ENCODE results near the gene TRDN.
A peak's percentile ranks its signal among the peaks of the same experiment; 100 is the strongest.

Gene TRDN

DNA sequence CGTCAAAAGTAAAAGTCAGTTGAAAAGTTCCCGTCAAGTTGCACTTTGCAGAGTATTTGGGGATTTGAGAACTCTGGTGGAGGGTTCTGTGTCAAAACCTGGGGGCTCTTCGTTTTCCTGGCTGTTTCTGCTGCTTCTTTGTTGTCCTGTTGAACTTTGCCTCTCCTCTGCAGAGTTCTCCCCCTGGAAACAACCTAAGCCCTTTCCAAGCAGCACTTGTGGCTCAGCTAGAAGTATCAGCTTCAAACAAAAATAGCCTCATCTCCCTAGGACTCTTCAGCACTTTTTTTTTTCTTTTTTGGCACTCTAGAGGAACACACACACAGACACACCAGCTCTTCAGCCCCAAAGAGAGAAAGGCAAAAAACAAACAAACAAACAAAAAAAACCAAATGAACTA lies at the start of gene TRDN:
Gene TRDN (minus strand): TSS at position 169 of the 400 bp plus-strand sequence. CDS start 175 bp downstream, outside the sequence.
- no peak for DNase-seq (ENCODE audit: low spot score)

DNA sequence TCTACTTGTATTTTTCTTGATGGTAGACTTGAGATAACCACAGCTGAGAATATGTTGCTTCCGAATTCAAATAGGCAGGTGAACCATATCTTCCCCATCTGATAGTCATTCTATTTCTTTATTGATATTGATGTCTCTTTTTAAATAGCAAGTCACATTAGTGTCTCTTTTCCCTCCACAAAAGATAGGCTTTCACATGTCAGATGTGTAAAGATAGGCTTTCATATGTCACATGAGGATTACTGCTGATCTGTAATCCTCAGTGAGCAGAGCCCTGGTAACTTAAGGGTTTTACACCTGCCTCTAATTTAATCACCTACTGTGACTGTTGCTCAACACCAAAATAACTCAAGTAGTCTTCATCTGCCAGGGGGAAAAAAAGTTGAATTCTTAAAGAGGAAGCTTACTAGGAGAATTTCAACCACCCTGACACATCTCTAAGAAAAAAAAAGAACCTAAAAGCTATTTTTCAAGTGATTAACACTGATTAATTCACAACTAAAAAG lies 45.3 kb upstream of the TRDN start:
- DNase-seq (ENCODE audit: low spot score), result peak; percentile 39

DNA sequence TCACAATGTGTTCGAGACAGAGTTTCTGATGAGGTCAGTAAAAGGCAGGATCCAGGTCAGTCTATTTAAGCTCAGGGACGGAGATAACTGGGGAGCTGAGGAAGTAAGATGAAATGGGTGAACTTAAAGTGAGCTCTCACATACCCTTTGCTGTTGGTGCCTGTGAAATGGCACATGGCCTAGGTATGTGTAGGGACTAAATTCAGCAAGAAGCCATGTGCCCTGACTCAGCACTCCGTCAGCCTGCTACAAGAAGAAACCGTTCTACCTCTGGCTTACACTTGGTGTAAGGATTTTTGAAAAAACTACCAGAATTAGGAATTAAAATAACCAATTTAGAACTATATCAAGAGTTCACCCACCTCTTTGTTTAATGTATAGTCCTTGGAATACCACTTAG lies 41.1 kb upstream of the TRDN start:
- DNase-seq (ENCODE audit: low spot score), result no peak

- no peak for DNase-seq (ENCODE audit: low spot score)
Observed at GRCh38 chr6:123676793-123677192, 40.0 kb upstream of the TRDN start.

GRCh38 chr6:123668965-123669591 lies 32.3 kb upstream of the TRDN start:
- DNase-seq (ENCODE audit: low spot score), result no peak

- no peak for DNase-seq (ENCODE audit: low spot score)
Observed at GRCh38 chr6:123668063-123668462, 31.3 kb upstream of the TRDN start.

GRCh38 chr6:123663436-123663835 lies 26.7 kb upstream of the TRDN start:
- no peak for DNase-seq (ENCODE audit: low spot score)

GRCh38 chr6:123662757-123663156 lies 26.0 kb upstream of the TRDN start:
- no peak for DNase-seq (ENCODE audit: low spot score)

- DNase-seq (ENCODE audit: low spot score), result no peak
Observed at GRCh38 chr6:123661105-123661891, 24.5 kb upstream of the TRDN start.

DNA sequence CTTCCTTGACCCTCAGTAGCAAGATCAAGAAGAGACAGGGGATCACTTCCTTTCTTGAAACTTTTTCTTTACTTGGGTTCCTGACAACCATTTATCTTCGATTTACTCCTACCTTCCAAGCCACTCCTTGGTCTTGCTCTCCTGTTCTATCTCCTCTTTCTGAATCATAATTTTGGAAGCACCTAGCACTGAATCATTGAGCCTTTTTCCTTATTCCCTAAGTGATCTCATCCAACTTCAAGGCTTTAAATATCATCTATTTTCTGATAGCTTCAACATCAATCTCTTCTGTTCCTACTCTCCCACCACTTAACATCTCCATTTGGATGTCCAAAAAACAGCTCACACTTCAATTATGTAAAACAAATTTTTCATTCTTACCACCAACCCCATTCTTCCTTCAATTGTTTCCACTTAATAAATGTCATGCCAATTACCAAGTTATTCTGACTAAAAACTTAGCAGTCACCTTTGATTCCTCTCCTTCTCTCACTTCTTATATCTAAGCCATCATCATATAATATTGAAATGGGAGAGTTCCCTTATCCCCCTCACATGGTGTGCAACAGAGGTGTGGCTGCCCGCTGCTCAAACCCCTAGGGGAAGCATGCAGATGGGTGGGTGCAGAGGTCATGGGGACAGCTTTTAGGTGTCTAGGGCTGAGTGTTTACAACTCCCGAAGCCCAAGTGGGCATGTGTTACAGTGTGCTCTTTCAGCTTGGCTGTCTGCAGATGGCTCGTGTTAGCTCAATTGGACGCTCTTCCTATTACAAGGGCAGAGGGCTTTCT lies 23.4 kb upstream of the TRDN start:
- no peak for DNase-seq (ENCODE audit: low spot score)

GRCh38 chr6:123658848-123659247 lies 22.1 kb upstream of the TRDN start:
- DNase-seq (ENCODE audit: low spot score), result no peak

- no peak for DNase-seq (ENCODE audit: low spot score)
Observed at GRCh38 chr6:123655521-123656306, 19.0 kb upstream of the TRDN start.

GRCh38 chr6:123648723-123649122 lies 12.0 kb upstream of the TRDN start:
- no peak for DNase-seq (ENCODE audit: low spot score)

DNA sequence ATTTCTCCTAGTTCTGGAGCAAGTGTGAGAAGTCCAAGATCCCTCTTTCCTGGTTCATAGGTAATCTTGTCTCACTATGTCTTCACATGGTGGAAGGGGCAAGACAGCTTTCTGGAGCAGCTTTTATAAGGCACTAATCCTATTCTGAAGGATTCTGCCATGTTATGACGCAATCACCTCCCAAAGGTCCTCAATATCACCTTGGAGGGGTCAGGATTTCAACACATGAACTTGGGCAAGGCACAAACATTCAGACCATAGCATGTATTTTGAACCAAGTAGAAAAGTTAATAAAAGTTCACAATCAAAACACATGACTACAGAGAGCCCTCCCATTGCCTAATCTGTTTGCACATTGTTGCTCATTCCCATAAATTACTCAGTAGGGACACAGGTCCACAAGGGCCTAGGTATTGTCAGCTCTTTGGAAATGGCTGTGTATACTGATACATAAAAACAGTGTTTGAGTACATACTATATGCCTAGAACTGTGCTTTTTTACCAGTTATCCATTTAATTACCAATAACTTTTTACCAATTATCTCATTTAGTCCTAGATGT lies 11.3 kb upstream of the TRDN start:
- DNase-seq (ENCODE audit: low spot score), result no peak

GRCh38 chr6:123641497-123641896 lies 4.7 kb upstream of the TRDN start:
- DNase-seq (ENCODE audit: low spot score), result no peak

- DNase-seq (ENCODE audit: low spot score), result no peak
Observed at GRCh38 chr6:123640567-123641187, 3.9 kb upstream of the TRDN start.

DNA sequence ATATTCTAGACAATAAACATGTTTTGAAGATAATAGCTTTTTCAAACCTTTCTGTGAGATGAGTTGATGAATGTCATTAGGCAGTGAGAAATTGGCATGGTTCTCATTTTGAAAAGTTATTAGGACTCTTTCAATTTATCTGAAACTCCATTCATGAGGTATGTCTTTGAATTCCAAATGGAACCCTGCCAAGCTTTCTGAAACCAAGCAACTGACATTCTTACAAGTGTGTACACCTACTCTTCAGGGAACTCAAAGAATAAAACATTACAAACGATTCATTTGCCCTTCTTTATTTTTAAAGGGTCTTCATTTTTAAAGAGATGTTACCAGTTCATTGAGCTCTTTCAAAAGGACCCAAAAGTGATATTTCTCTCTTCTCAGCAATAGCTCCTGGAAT lies 2.1 kb upstream of the TRDN start:
- no peak for DNase-seq (ENCODE audit: low spot score)

GRCh38 chr6:123636282-123636681 lies 468 bp downstream of the TRDN start:
- DNase-seq (ENCODE audit: low spot score), result no peak

DNA sequence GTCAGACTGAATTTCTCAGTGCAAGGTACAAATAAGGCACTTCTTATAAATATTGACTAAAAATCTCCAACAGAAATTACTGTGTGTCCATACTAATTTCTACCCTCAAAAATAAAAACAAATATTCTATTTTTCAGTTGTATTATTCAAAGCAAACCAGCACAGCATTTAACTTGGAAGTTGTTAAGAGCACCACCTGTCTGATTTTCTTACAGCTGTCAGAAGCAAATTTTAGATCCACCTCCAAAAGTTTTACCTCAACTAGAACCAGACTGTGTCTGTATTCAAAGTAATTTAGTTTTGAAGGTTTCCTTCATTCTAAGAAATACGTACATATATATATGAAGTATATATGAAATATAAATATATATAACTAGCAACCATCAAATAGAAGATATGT lies 1.2 kb downstream of the TRDN start:
- DNase-seq (ENCODE audit: low spot score), result no peak

- DNase-seq (ENCODE audit: low spot score), result no peak
Observed at GRCh38 chr6:123635144-123635543, 1.6 kb downstream of the TRDN start.

GRCh38 chr6:123632641-123633040 lies 4.1 kb downstream of the TRDN start:
- DNase-seq (ENCODE audit: low spot score), result no peak

Measured in D341Med (cell line).